Measurements from ENCODE around the gene B4GALT2. TPM values are rescaled to one million over a fixed set of nuclear protein-coding genes. Genes with fewer than 3 reads are reported as not detected.
A peak's percentile ranks its signal among the peaks of the same experiment; 100 is the strongest.

Gene B4GALT2, protein sequence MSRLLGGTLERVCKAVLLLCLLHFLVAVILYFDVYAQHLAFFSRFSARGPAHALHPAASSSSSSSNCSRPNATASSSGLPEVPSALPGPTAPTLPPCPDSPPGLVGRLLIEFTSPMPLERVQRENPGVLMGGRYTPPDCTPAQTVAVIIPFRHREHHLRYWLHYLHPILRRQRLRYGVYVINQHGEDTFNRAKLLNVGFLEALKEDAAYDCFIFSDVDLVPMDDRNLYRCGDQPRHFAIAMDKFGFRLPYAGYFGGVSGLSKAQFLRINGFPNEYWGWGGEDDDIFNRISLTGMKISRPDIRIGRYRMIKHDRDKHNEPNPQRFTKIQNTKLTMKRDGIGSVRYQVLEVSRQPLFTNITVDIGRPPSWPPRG
- total RNA-seq: 19.6 TPM

DNA sequence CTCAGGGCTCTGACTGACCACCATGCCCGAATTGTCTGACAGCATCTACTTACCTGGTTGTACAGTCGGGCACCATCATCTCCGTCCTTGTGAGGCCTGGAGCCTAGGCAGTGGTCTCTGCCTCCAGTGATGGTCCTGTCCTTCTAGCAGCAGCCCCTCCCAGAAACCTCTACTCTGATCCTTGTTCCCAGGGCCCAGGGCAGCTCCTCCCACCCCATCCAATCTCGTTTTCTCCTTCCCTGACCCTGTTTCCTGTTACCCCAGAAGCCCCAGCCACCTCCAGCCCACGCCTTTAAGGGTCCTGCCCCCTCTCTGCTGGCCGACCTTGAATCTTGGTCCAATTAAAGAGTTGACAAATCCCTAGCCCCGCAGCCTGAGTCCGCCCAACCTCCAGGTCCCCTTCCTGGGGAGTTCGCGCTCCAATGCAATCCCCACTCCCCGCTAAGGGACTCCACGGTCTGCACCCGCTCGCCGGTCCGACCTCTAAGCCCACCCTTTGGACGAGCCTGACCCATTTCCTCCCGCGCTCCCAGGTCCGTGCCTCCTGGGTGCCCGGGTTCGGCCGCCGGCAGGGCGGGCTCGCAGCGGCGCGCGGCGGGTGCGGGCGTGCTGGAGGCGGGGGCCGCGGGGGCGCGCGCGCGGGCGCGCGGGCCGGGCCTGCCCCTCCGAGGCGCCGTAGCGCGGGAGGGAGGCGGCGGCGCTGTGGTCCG lies at the start of gene B4GALT2:
B4GALT2 (plus strand) TSS at position 660 of the 710 bp plus-strand sequence. CDS start 1,951 bp downstream, outside the sequence.
- peak; percentile 55 for DNase-seq

DNA sequence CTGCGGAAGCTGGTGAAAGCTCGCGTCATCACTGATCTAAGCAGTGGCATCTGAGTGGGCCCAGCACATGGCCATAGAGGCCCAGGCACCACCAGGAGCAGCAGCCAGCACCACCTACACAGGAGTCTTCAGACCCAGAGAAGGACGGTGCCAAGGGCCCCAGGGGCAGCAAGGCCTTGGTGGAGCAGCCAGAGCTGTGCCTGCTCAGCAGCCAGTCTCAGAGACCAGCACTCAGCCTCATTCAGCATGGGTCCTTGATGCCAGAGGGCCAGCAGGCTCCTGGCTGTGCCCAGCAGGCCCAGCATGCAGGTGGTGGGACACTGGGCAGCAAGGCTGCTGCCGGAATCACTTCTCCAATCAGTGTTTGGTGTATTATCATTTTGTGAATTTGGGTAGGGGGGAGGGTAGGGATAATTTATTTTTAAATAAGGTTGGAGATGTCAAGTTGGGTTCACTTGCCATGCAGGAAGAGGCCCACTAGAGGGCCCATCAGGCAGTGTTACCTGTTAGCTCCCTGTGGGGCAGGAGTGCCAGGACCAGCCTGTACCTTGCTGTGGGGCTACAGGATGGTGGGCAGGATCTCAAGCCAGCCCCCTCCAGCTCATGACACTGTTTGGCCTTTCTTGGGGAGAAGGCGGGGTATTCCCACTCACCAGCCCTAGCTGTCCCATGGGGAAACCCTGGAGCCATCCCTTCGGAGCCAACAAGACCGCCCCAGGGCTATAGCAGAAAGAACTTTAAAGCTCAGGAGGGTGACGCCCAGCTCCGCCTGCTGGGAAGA lies 48.7 kb upstream of the B4GALT2 start:
- DNase-seq: no peak

DNA sequence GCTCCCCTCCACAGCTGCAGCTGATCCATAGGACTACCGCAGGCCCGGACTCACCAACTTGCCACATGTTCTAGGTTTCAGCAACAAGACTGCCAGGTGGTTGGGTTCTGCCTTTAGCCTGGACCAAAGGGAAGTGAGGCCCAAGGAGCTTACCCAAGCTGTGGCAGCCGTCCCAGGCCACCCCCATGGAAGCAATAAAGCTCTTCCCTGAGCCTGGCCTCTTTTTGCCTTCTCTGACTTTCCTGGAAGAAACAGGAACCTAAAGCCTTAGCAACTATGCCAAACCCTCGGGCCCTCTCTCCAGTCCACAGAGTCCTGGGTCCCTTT lies 48.1 kb upstream of the B4GALT2 start:
- no peak for DNase-seq

DNA sequence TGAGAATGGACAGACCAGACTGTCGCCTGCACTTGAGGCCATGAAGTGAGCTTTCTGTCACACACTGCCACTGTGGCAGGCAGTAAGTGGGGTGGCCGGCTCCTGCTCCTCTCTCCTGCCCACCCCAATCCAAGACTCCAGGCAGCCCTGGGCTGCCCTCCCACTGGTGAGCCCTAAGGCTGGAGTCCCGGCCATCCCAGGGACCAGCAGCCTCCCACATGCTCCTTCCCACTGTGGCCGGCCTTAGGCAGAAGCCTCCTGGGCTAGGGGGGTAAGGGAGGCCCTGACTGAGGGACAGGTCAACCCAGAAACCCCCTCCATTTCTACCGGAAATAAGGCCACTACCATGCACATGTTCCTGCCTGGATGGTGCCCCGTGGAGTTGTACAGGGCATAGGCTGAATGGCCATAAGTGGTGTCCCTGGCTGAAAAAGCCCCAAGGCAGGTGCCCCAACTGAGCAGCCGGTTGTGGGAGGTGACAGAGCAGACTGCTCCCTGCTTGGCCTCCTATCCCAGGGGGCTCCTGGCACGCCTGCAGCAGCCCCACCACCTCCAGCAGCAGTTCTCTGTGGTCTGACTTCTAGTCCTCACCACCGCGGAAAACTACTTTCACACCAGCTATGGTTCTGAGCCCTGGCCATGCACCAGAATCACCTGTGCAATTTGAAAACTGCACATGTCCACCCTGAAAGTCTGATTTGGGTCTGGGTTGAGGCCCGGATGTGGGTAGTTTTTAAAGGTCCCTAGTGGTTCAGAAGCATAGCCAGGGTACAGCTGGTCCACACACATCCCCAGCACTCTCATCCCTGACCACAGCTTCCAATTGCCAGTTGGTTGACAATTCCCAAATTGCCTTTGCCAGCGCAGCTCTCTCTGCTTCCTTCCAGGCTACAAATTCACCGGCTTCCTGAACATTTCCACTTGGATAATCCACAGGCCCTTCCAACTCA lies 47.0 kb upstream of the B4GALT2 start:
- no peak for DNase-seq

DNA sequence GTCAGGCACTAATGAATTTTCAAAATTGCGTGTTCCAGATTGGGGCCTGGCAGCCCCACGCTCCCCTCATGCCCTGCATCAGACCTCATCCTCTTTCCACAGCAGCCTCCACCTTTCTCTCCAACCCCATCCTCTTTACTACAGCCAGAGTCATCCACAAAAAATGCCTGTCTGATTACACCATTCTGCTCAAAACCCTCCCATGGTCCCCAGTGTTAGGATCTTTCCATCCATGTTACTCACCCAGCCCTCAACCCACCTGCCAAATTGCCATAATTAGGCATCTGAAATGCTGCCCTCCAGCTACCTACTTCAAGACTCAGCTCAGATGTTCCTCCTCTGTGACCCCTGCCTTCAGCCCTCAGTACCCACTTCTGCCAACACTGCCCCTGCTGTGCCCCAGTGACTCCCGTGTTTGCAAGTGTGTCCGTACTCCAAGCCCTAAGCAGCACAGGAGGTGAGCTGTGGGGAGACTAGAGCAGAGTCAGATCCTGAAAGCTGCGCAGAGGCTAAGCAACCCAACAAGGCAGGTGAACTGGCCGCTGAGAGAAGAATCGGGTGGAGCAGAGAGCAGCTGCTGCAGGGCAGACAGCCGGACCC lies 46.1 kb upstream of the B4GALT2 start:
- DNase-seq: no peak

DNA sequence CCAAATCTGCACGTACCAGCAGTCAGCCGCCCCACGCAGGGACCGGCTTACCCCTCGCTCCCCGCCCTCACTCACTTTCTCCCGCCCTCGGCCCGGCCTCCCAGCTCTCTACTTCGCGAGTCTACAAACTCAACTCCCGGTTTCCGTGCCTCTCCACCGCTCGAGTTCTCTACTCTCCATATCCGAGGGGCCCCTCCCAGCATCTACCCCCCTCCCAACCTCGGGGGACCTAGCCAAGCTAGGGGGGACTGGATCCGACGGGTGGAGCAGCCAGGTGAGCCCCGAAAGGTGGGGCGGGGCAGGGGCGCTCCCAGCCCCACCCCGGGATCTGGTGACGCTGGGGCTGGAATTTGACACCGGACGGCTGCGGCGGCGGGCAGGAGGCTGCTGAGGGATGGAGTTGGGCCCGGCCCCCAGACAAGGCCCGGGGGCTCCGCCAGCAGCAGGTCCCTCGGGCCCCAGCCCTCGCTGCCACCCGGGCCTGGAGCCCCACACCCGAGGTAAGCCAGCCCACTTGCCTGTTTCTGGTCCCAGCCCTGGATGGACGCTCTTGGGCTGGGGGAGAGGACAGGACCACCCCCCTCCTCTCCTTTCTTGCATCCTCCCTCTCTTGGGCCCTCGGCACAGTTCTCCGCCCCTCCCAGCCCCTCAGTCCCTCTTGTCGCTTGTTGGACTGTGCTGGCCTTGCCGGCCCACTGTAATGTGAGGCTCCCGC lies 45.5 kb upstream of the B4GALT2 start, which contains the start of gene ARTN:
ARTN (plus strand) TSS at position 416 of the 715 bp plus-strand sequence. CDS start 1,856 bp downstream, outside the sequence.
- DNase-seq: peak; percentile 67

DNA sequence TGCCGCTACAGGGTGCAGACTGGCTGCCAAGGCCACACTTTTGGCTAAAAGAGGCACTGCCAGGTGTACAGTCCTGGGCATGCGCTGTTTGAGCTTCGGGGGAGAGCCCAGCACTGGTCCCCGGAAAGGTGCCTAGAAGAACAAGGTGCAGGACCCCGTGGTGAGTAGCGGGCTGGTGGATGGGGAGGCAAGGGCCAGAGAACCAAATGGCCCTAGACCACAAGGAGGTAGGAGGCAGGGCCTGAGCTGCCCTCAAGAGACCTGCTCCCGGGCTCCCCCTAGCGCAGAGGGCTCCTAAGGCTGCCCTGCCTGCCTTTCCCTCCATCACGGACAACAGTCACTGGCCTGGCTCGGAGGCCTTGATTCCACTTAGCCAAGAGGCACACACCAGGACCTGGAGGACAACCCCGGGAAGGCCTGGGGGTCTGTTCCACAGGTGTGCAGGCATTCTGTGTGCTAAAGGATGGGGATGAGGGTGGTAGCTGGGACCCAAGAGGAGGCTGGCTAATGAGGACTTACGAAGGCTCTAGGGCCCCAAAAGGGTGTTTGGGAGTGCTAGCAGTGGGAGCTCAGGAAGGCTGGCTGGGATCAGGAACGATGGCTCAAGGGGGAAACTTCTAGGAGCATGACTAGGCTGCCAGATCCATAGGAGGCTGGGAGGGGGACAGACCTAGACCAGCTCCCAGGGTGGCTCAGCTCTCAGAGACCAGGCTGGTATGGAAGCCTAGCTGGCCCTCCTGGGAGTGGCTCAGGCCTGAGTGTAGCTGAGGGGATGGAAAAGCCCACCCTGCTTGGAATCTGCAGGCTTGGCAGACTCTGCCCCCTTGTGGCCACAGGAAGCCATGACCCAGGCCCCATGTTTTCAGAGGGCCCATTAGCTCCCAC lies 44.7 kb upstream of the B4GALT2 start:
- peak; percentile 91 for DNase-seq

DNA sequence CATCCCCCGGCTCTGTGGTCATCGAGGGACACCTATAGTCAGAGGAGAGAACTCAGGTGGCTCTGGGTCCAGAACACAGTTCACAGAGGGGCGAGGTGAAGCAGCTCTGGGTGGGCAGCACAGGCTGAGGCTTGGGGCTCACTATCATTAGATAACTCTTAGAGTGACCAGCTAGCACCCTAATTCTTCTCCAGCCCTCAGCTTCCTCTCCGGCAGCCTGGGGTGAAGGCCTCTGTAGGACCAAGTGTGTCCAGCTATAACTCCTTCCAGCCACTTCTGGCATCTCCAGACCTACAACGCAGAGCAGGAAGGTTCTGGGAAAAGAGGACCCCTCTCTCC lies 44.1 kb upstream of the B4GALT2 start:
- no peak for DNase-seq

DNA sequence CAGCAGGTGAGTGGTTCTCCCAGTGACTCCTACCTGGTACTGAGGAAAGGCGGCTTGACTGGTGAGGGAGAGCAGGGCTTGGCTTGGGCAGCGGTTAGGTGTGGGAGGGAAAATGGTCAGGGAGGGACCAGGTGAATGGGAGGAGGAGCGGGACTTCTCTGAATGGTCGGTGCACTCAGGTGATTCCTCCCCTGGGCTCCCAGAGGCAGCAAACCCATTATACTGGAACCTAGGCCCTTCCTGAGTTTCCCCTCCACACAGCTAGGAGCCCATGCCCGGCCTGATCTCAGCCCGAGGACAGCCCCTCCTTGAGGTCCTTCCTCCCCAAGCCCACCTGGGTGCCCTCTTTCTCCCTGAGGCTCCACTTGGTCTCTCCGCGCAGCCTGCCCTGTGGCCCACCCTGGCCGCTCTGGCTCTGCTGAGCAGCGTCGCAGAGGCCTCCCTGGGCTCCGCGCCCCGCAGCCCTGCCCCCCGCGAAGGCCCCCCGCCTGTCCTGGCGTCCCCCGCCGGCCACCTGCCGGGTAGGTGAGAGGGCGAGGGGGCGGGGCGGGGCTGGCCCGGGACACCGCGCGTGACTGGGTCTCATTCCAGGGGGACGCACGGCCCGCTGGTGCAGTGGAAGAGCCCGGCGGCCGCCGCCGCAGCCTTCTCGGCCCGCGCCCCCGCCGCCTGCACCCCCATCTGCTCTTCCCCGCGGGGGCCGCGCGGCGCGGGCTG lies 43.1 kb upstream of the B4GALT2 start:
- DNase-seq: no peak

DNA sequence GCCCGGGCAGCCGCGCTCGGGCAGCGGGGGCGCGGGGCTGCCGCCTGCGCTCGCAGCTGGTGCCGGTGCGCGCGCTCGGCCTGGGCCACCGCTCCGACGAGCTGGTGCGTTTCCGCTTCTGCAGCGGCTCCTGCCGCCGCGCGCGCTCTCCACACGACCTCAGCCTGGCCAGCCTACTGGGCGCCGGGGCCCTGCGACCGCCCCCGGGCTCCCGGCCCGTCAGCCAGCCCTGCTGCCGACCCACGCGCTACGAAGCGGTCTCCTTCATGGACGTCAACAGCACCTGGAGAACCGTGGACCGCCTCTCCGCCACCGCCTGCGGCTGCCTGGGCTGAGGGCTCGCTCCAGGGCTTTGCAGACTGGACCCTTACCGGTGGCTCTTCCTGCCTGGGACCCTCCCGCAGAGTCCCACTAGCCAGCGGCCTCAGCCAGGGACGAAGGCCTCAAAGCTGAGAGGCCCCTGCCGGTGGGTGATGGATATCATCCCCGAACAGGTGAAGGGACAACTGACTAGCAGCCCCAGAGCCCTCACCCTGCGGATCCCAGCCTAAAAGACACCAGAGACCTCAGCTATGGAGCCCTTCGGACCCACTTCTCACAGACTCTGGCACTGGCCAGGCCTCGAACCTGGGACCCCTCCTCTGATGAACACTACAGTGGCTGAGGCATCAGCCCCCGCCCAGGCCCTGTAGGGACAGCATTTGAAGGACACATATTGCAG lies 42.4 kb upstream of the B4GALT2 start:
- peak; percentile 38 for DNase-seq

DNA sequence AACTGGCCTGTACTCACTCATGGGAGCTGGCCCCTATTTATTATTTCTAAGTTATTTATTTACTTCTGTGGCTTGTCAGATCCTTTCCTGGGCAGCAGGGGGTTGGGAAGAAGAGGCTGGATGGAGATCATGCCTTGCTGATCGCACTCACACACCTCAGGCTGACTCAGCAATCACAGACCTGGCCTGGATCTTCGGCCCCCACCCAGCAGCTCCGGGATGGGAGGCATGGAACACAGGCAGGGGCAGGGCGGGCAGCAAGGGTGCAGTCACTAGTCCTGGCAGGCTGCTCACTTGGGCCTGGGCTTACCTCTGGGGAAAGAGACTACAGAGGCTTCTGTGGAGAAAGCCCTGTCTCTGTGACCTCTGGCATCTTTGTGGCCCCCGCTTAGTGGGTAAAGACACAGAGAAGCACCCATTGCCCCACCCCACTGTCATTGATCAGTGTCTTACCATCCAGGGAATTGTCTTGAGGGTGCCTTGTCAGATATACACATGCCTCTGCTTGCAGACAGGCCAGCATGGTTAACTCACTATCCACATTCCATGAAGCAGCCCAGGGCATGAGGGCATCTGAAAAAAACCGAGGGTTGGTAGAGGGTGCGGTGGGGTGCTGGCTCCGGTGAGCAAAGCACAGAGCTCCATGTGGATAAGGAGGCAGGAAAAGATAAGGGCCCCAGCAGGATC lies 41.7 kb upstream of the B4GALT2 start:
- DNase-seq: no peak

DNA sequence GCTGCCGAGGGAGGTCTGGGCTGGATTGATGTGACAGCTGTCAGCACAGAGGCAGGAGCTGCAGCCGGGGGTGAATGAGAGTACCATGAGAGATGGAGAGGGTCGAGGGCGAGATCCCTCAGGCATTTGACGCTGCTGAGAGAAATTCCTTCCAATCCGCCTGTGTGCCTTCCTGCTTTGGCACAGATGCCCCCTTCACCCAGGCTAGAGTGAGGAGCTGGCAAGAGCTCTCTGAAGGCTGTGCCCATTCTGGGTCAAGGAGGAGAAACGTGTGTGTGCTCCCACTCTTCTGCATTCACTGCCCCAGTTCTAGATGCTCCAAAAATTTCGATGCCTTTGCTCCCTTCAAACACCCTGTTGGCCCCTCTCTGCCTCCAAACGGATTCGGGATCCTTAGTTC lies 40.6 kb upstream of the B4GALT2 start:
- no peak for DNase-seq

DNA sequence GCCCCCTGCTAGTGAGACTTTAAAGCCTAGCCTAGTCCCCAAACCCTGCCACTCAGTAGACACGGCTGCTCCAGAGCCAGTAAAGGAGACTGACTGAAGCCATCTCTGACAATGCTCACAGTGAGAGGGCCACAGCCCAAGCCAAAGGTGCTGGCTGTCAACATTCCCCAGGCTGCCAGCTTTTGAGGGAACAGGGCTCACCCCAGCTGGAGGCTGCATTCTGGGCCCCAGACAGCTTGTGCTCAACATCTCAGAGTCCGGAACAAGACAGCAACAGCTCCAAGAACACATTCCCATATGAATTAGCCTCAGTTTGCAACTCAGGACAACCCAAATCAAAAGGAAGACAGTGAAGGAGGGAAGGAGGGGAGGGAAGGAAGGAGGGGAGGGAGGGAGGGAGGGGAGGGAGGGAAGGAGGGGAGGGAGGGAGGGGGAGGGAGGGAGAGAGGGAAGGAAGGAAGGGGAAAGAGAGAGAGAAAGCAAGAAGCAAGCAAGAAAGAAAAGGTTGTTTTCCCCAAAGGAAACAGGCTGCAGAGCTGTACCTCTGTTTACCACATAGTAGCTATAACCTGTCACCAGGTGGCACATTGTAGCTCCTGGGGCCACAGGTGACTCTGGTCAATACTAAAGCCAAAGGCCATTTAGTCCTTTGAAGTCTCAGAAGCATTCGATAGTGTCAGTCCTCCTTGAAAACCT lies 40.0 kb upstream of the B4GALT2 start:
- no peak for DNase-seq

DNA sequence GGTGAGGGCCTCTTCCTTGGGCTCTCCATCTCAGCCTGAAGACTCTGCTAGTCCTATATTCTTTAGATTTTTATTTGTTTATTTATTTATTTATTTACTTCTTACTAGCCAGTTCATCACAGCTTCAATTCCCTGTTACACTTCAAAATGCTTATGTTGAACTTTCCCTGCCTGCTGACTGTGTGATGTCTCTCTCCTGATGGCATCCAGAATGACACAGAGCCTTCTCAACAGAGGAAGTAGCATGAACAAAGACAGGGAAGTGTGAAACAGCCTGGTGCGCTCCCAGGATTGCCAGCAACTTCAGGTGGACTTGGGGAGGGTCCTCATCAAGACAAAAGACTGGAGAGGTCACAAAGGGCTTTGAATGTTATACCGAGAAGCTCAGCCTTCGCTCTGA lies 36.6 kb upstream of the B4GALT2 start:
- no peak for DNase-seq

DNA sequence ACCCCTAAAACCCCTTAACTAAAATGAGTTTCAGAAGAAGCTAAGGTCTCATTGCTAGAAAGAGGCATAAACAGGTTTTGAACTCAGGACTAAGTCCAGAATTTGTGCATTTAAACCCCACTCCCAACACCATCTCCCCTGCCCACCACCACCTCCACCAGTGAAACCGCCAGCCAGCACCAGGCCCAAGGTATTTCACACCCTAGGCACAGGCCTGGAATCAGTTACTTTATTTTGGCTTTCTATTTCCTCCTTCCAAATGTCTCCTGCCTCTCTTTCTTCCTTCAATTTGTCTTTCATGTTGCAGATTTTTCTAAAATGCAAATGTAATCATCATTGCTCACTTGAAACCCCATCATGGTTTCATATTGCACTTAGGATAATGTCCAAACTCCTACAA lies 34.1 kb upstream of the B4GALT2 start:
- DNase-seq: no peak

DNA sequence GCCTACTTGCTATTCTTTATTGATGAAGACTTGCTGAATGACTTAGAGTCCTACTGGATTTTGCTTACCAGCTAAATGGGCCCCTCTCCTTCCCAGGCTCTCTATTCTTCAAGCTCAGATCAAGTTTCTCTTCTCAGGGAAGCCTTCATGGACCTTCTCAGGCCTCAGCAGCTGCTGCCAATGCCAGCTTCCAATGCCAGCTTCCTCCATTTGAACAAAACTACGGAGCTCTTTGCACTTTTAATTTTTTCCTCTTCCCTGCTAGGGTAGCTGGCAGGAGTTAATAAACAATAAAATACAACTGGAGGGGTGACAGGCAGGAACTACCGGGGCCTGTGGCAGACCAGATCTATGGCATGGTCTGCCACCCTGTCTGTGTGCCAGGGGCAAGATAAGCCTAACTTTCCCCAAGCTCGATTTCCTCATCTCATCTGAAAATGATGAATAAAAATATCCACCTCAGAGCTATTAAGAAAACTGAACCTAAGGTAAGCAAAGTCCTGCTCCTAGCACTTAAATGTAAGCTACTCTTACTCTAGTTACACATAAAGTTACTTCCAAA lies 33.3 kb upstream of the B4GALT2 start:
- peak; percentile 51 for DNase-seq

All from tongue (tissue), 2 donors.